H1 (cell line): ENCODE data around the gene NCF2. TPM values are rescaled to one million over a fixed set of nuclear protein-coding genes. Genes with fewer than 3 reads are reported as not detected.

Experiments
- CTCF ChIA-PET: fragments of 300-600 bp; sonication (Branson Sonifier 250); formaldehyde crosslinking; loops from one replicate; lab custom pipeline; 2021; ENCODE audit not compliant: partially characterized antibody; lab: Charles Lee
- POLR2A ChIA-PET: fragments of 300-600 bp; sonication (Branson Sonifier 250); formaldehyde crosslinking; loops from one replicate; lab custom pipeline; 2021; ENCODE audit warnings: inconsistent platforms; ENCODE audit not compliant: partially characterized antibody; lab: Charles Lee
- DNase-seq, 2 experiments: peaks; one replicate each; pipeline versions ENCODE4 v3.0.0 to v3.0.0-alpha.2; 2010 to 2022; ENCODE audit warnings: low spot score in 2 of 2, low read depth in 1 of 2, mixed read lengths in 1 of 2
- FAIRE-seq: peaks from 2 replicates; lab custom pipeline; 2011; peaks lifted over from hg19 to GRCh38; lab: Jason Lieb, UNC
- H2AFZ ChIP-seq: 2 replicates; pipeline ENCODE4 v1.8.1; 2012; ENCODE audit warnings: low read length, inconsistent platforms
- H2AK5ac ChIP-seq: 2 replicates; pipeline ENCODE4 v1.6.1; 2013; ENCODE audit warnings: low read depth, low read length
- H2BK120ac ChIP-seq: replicated peaks from 2 replicates; pipeline ENCODE3; 2013; ENCODE audit warnings: low read depth, low read length, inconsistent platforms
- H2BK12ac ChIP-seq: 2 replicates; pipeline ENCODE4 v1.6.1; 2013; ENCODE audit warnings: low read depth, low read length
- H2BK15ac ChIP-seq: 2 replicates; pipeline ENCODE4 v1.6.1; 2013; ENCODE audit warnings: low read length
- H2BK20ac ChIP-seq: 2 replicates; pipeline ENCODE4 v1.6.1; 2013; ENCODE audit warnings: low read length
- H2BK5ac ChIP-seq: 2 replicates; pipeline ENCODE4 v1.6.1; 2013; ENCODE audit warnings: low read depth, low read length
- H3K14ac ChIP-seq: 2 replicates; pipeline ENCODE4 v1.6.1; 2013; ENCODE audit warnings: inconsistent platforms; ENCODE audit not compliant: insufficient read length
- H3K18ac ChIP-seq: 2 replicates; pipeline ENCODE4 v1.6.1; 2013; ENCODE audit warnings: low read length; ENCODE audit errors: extremely low read depth
- H3K23ac ChIP-seq: 2 replicates; pipeline ENCODE4 v1.6.1; 2013; ENCODE audit warnings: inconsistent platforms; ENCODE audit not compliant: insufficient read length
- H3K23me2 ChIP-seq: 2 replicates; pipeline ENCODE4 v1.6.1; 2013; ENCODE audit warnings: low read depth, low read length
- H3K27ac ChIP-seq: 2 replicates; pipeline ENCODE4 v1.6.1; 2011; ENCODE audit warnings: low read depth, low read length, inconsistent platforms
- H3K27me3 ChIP-seq, 4 experiments: replicated peaks in 1 of 4; 1 replicate in 1 of 4; 2 replicates in 3 of 4; pipeline versions ENCODE4 v1.6.1 to v1.8.1; 2011 to 2013; ENCODE audit warnings: low read length in 3 of 4, mild to moderate bottlenecking in 3 of 4, inconsistent platforms in 2 of 4, mixed read lengths in 2 of 4, moderate library complexity in 1 of 4; ENCODE audit not compliant: control insufficient read depth in 3 of 4, insufficient read depth in 3 of 4; ENCODE audit errors: extremely low read depth in 1 of 4
- H3K36me3 ChIP-seq, 4 experiments: 2 replicates each; pipeline versions ENCODE4 v1.6.1 to v1.8.1; 2011 to 2013; ENCODE audit warnings: mild to moderate bottlenecking in 4 of 4, low read length in 3 of 4, moderate library complexity in 2 of 4, control low read depth in 1 of 4, inconsistent platforms in 1 of 4; ENCODE audit not compliant: insufficient read depth in 4 of 4, control insufficient read depth in 2 of 4
- H3K4ac ChIP-seq: replicated peaks from 2 replicates; pipeline ENCODE3; 2013; ENCODE audit warnings: low read length, low read depth, mixed read lengths, inconsistent platforms; ENCODE audit not compliant: insufficient read length
- H3K4me1 ChIP-seq, 4 experiments: replicated peaks in 1 of 4; 1 replicate in 1 of 4; 2 replicates in 3 of 4; pipeline versions ENCODE4 v1.6.1 to v1.8.1; 2011 to 2013; ENCODE audit warnings: low read length in 3 of 4, inconsistent platforms in 2 of 4, mixed read lengths in 1 of 4; ENCODE audit not compliant: insufficient read depth in 4 of 4, control insufficient read depth in 3 of 4
- H3K4me2 ChIP-seq, 2 experiments: 2 replicates each; pipeline versions ENCODE4 v1.6.1 to v1.8.1; 2011 to 2013; ENCODE audit warnings: low read depth in 2 of 2, low read length in 2 of 2, control low read depth in 1 of 2, inconsistent platforms in 1 of 2, mild to moderate bottlenecking in 1 of 2; ENCODE audit not compliant: insufficient read depth in 1 of 2
- H3K4me3 ChIP-seq, 4 experiments: fragments of 200-600, 300-600 bp in 1 of 4; sonication (generic), shearing (Covaris generic), sonication (Bioruptor Twin) in 1 of 4; 2 replicates each; pipeline versions ENCODE4 v1.5.1 to v1.8.1; 2011 to 2016; ENCODE audit warnings: low read length in 4 of 4, low read depth in 3 of 4, control low read depth in 2 of 4, inconsistent platforms in 2 of 4, mild to moderate bottlenecking in 2 of 4, mixed read lengths in 1 of 4, moderate library complexity in 1 of 4; ENCODE audit not compliant: insufficient read depth in 2 of 4; ENCODE audit errors: extremely low read depth in 1 of 4
- H3K56ac ChIP-seq: replicated peaks from 2 replicates; pipeline ENCODE3; 2013; ENCODE audit warnings: low read depth, mild to moderate bottlenecking, mixed read lengths, low read length, inconsistent platforms; ENCODE audit not compliant: insufficient read length
- H3K79me1 ChIP-seq: 2 replicates; pipeline ENCODE4 v1.6.1; 2013; ENCODE audit warnings: low read depth, low read length, control low read depth
- H3K79me2 ChIP-seq, 2 experiments: 2 replicates each; pipeline versions ENCODE4 v1.6.1 to v1.8.1; 2012 to 2013; ENCODE audit warnings: low read length in 2 of 2, mild to moderate bottlenecking in 2 of 2, inconsistent platforms in 1 of 2; ENCODE audit not compliant: insufficient read depth in 2 of 2, control insufficient read depth in 1 of 2
- H3K9ac ChIP-seq, 4 experiments: replicated peaks in 1 of 4; 1 replicate in 1 of 4; 2 replicates in 3 of 4; pipeline versions ENCODE4 v1.6.1 to v1.8.1; 2011 to 2013; ENCODE audit warnings: low read depth in 3 of 4, low read length in 3 of 4, control low read depth in 2 of 4, mild to moderate bottlenecking in 2 of 4, moderate library complexity in 2 of 4, inconsistent platforms in 1 of 4; ENCODE audit errors: extremely low read depth in 1 of 4
- H3K9me3 ChIP-seq, 2 experiments: 2 replicates each; pipeline versions ENCODE4 v1.6.1 to v1.8.1; 2012 to 2013; ENCODE audit warnings: mild to moderate bottlenecking in 2 of 2, moderate library complexity in 2 of 2, control low read depth in 1 of 2, inconsistent platforms in 1 of 2, low read depth in 1 of 2, low read length in 1 of 2, mixed read lengths in 1 of 2; ENCODE audit not compliant: insufficient read depth in 2 of 2
- H4K20me1 ChIP-seq, 2 experiments: replicated peaks in 1 of 2; 2 replicates each; pipeline versions ENCODE3 to v1.8.1; 2011 to 2013; ENCODE audit warnings: inconsistent platforms in 2 of 2, low read length in 2 of 2, mild to moderate bottlenecking in 1 of 2; ENCODE audit not compliant: insufficient read depth in 2 of 2, control insufficient read depth in 1 of 2
- H4K5ac ChIP-seq: 2 replicates; pipeline ENCODE4 v1.6.1; 2013; ENCODE audit warnings: low read length, low read depth, mixed read lengths, inconsistent platforms; ENCODE audit not compliant: insufficient read length
- H4K8ac ChIP-seq: 2 replicates; pipeline ENCODE4 v1.8.0; 2013; ENCODE audit warnings: mild to moderate bottlenecking, moderate library complexity, low read length, inconsistent platforms; ENCODE audit not compliant: insufficient read depth; ENCODE audit errors: extremely low read depth
- H4K91ac ChIP-seq: replicated peaks from 2 replicates; pipeline ENCODE3; 2013; ENCODE audit warnings: low read length, mixed read lengths, inconsistent platforms; ENCODE audit not compliant: insufficient read length
- BRCA1 ChIP-seq: IDR thresholded peaks from 2 replicates; pipeline ENCODE4 v1.6.1; 2012; ENCODE audit warnings: low read depth, low read length, improper control_type of control experiment
- EGR1 ChIP-seq: IDR thresholded peaks from 2 replicates; pipeline ENCODE4 v1.6.1; 2011; ENCODE audit warnings: low read depth, low read length, borderline replicate concordance
- EZH2 ChIP-seq: fragments of 200-600 bp; sonication (generic); IDR thresholded peaks from 2 replicates; pipeline ENCODE4 v1.7.1; 2012; ENCODE audit warnings: low read depth, mild to moderate bottlenecking, moderate library complexity, low read length, inconsistent platforms; ENCODE audit not compliant: severe bottlenecking
- HDAC6 ChIP-seq: IDR thresholded peaks from one replicate; pipeline ENCODE4 v1.7.1; 2012; ENCODE audit warnings: low read depth, mild to moderate bottlenecking, inconsistent platforms, low read length, moderate library complexity
- KDM5A ChIP-seq: fragments of 200-600 bp; IDR thresholded peaks from 2 replicates; pipeline ENCODE4 v1.7.1; 2012; ENCODE audit warnings: mild to moderate bottlenecking, low read length, inconsistent platforms, mixed read lengths
- RBBP5 ChIP-seq: IDR thresholded peaks from 2 replicates; pipeline ENCODE4 v1.7.1; 2012; ENCODE audit warnings: low read depth, mild to moderate bottlenecking, inconsistent platforms, low read length, moderate library complexity, borderline replicate concordance
- RFX5 ChIP-seq: IDR thresholded peaks from 2 replicates; pipeline ENCODE4 v1.6.1; 2011; ENCODE audit warnings: low read depth, low read length, improper control_type of control experiment, borderline replicate concordance
- RXRA ChIP-seq: IDR thresholded peaks from 2 replicates; pipeline ENCODE4 v1.6.1; 2011; ENCODE audit warnings: low read depth, mild to moderate bottlenecking, low read length, moderate library complexity; ENCODE audit not compliant: insufficient read depth
- SAP30 ChIP-seq: fragments of 300-600 bp; sonication (generic); IDR thresholded peaks from 2 replicates; pipeline ENCODE4 v1.7.1; 2012; ENCODE audit warnings: low read length, moderate library complexity, mild to moderate bottlenecking, inconsistent platforms; ENCODE audit not compliant: insufficient read depth, insufficient replicate concordance
- TEAD4 ChIP-seq: IDR thresholded peaks from 2 replicates; pipeline ENCODE4 v1.6.1; 2012; ENCODE audit warnings: low read depth, low read length, inconsistent platforms, mixed read lengths
- WGBS, 2 experiments: shearing (Covaris generic) in 1 of 2; methylation state at CpG; one replicate each; pipeline versions ENCODE4 v1.1.6 to v1.1.7; 2013 to 2015; ENCODE audit warnings: low lambda C conversion rate in 2 of 2, mixed read lengths in 2 of 2, inconsistent platforms in 1 of 2, low coverage in 1 of 2, missing lambda C conversion rate in 1 of 2; ENCODE audit not compliant: insufficient replicate concordance in 2 of 2, insufficient coverage in 1 of 2, insufficient read length in 1 of 2; ENCODE audit errors: extremely low coverage in 1 of 2, missing lambda C conversion rate in 1 of 2; 5-methylcytosine and 5-hydroxymethylcytosine counted together
- polyA plus RNA-seq, 7 experiments: library from polyadenylated mRNA; depleted of rRNA in 3 of 7; stranded (reverse) in 5 of 7; unstranded in 2 of 7; fragments of >200 nt in 5 of 7; fragments of 200-250 nt in 2 of 7; gene quantifications; 1 replicate in 5 of 7; 2 replicates in 1 of 7; 4 replicates in 1 of 7; pipeline versions ENCODE4 v1.2.1 to v1.2.3, GENCODE V29; 2011 to 2013; ENCODE audit warnings: missing spikeins in 2 of 7, mixed read lengths in 2 of 7
- total RNA-seq: library from RNA; stranded (reverse); fragmentation: NEBNext Ultra II Directional; extraction: Animal tissue kit (Norgen Biotek cat#: 25700); gene quantifications from 2 replicates; pipeline ENCODE4 v1.2.1, GENCODE V29; 2021

The NCF2 gene
- total and polyA plus RNA-seq, 2 of the 8 experiments (the other 6 are each of a cell fraction or from before 2014, with no cell fraction given), result not detected

- Histone ChIP-seq H3K9ac (no peak overlapping the region), H3K18ac (no peak overlapping the region; the same call in 1 of the 2 replicates), H2AK5ac (no peak overlapping the region), H4K91ac (no peak overlapping the region), H2BK12ac (no peak overlapping the region), H3K9me3 (no peaks in the 10 kb centered on the region), H3K4me3 (no peak overlapping the region), H3K4me2 (no peak overlapping the region), H2BK15ac (no peak overlapping the region), H3K4me1 (peaks cover 0 to 9% (median 4%) of the 10 kb centered on the region in 4 experiments; a peak in 5 of 7 replicates), H3K23me2 (no peaks in the 10 kb centered on the region), H3K79me2 (no peaks in the 10 kb centered on the region), H3K27me3 (no peaks in the 10 kb centered on the region), H2AFZ (peak overlapping the region; percentile 6; the same call in 1 of the 2 replicates), H3K36me3 (no peaks in the 10 kb centered on the region), H2BK20ac (no peak overlapping the region), H4K8ac (no peak overlapping the region), H3K56ac (no peak overlapping the region), H4K5ac (no peak overlapping the region), H2BK5ac (no peak overlapping the region), H3K27ac (no peak overlapping the region), H2BK120ac (no peak overlapping the region), H4K20me1 (no peaks in the 10 kb centered on the region), H3K4ac (no peak overlapping the region), H3K23ac (no peak overlapping the region), H3K79me1 (0 out of 2 replicates have a peak, but pooled peaks cover 2% of the 10 kb centered on the region), H3K14ac (no peak overlapping the region)
- CTCF ChIA-PET, result interaction anchor here (0.6 to 1.3 kb wide), 10 partner anchors 13 to 420 kb away, joined by 3 to 4 read pairs (median 3); no protein-coding TSS in a partner anchor
- TF ChIP-seq SAP30, result no peak
- TF ChIP-seq TEAD4, result no peak
- no peak for TF ChIP-seq KDM5A
- no peak for TF ChIP-seq RXRA
- TF ChIP-seq RFX5, result no peak
- no peak for TF ChIP-seq HDAC6
- no peak for TF ChIP-seq BRCA1
- TF ChIP-seq EGR1, result no peak
- no peak for TF ChIP-seq EZH2
- no peak for TF ChIP-seq RBBP5
- 90% methylated on average over 12 of the region's 12 CpGs; no CpG with 5 or more reads in 1 of the 2 experiments for WGBS, 2 experiments
- DNase-seq, result no peak
- POLR2A ChIA-PET, result interaction anchor here (0.8 kb wide), 1 partner anchor 24 kb away, joined by 3 read pairs; no protein-coding TSS in a partner anchor
- no peak for FAIRE-seq
Observed at GRCh38 chr1:183582021-183582713, 8.1 kb downstream of the NCF2 start.
